Dendritic cell treated with granulocyte-macrophage colony-stimulating factor and Interleukin-4, amounts not matched to agents 40 ng/mL and 50 ng/mL, for 4 days (primary cell): ENCODE measurements around the gene COX6B1.
"Not testable (repeated sequence)": the region's sequence is repeated elsewhere in the genome, so short reads cannot be mapped to it uniquely, and the experiment has no call there.

Source experiments
- H3K27ac Mint-ChIP-seq: one replicate; pipeline ENCODE4 v1.8.0; 2022; ENCODE audit warnings: mild to moderate bottlenecking, mixed read lengths
- H3K27me3 Mint-ChIP-seq: one replicate; pipeline ENCODE4 v1.8.0; 2022; ENCODE audit warnings: mild to moderate bottlenecking, mixed read lengths
- H3K36me3 Mint-ChIP-seq: one replicate; pipeline ENCODE4 v1.8.0; 2022; ENCODE audit warnings: low read depth, mixed read lengths
- H3K4me1 Mint-ChIP-seq: one replicate; pipeline ENCODE4 v1.8.0; 2022; ENCODE audit warnings: low read depth, mixed read lengths
- H3K4me3 Mint-ChIP-seq: one replicate; pipeline ENCODE4 v1.8.0; 2022; ENCODE audit warnings: mild to moderate bottlenecking, moderate library complexity, mixed read lengths
- H3K9me3 Mint-ChIP-seq: one replicate; pipeline ENCODE4 v1.8.0; 2022; ENCODE audit warnings: mixed read lengths
- intact Hi-C: fragments of 100-400 bp; cut with micrococcal nuclease; formaldehyde crosslinking; loops from one replicate; pipeline ENCODE4 v1.15.0; 2022

The COX6B1 gene

GRCh38 chr19:35642312-35642711 is 5.8 kb upstream of the COX6B1 start:
- no peaks in the 10 kb centered on the region for H3K9me3 Mint-ChIP-seq
- H3K4me3 Mint-ChIP-seq, result peak overlapping the region; percentile 37
- peaks cover 42% of the 10 kb centered on the region for H3K4me1 Mint-ChIP-seq
- intact Hi-C loops, result loop anchor here (10.0 kb wide), 1 partner anchor 102 kb away; the partner anchor contains the start of genes IGFLR1, LIN37, PSENEN and U2AF1L4
- no peaks in the 10 kb centered on the region for H3K27me3 Mint-ChIP-seq
- H3K27ac Mint-ChIP-seq, result peak overlapping the region; percentile 76
- peaks cover 12% of the 10 kb centered on the region for H3K36me3 Mint-ChIP-seq

GRCh38 chr19:35642798-35643254 is 5.3 kb upstream of the COX6B1 start:
- no peaks in the 10 kb centered on the region for H3K27me3 Mint-ChIP-seq
- peak overlapping the region; percentile 82 for H3K4me3 Mint-ChIP-seq
- H3K27ac Mint-ChIP-seq, result peak overlapping the region; percentile 76
- intact Hi-C loops, result loop anchor here (1.0 to 10.0 kb wide), 2 partner anchors 15 to 102 kb away; partner anchors contain the start of genes IGFLR1, LIN37, PSENEN and U2AF1L4
- peaks cover 42% of the 10 kb centered on the region for H3K4me1 Mint-ChIP-seq
- peaks cover 7% of the 10 kb centered on the region for H3K36me3 Mint-ChIP-seq
- H3K9me3 Mint-ChIP-seq, result no peaks in the 10 kb centered on the region

GRCh38 chr19:35643255-35644205 is 4.6 kb upstream of the COX6B1 start:
- H3K27ac Mint-ChIP-seq, result peak overlapping the region; percentile 76
- peak overlapping the region; percentile 82 for H3K4me3 Mint-ChIP-seq
- H3K27me3 Mint-ChIP-seq, result no peaks in the 10 kb centered on the region
- H3K36me3 Mint-ChIP-seq, result peaks cover 7% of the 10 kb centered on the region
- no peaks in the 10 kb centered on the region for H3K9me3 Mint-ChIP-seq
- intact Hi-C loops, result loop anchor here (1.0 to 10.0 kb wide), 2 partner anchors 15 to 101 kb away; partner anchors contain the start of genes IGFLR1, LIN37, PSENEN and U2AF1L4
- peaks cover 42% of the 10 kb centered on the region for H3K4me1 Mint-ChIP-seq

- peak overlapping the region; percentile 76 for H3K27ac Mint-ChIP-seq
- no peaks in the 10 kb centered on the region for H3K27me3 Mint-ChIP-seq
- peaks cover 14% of the 10 kb centered on the region for H3K36me3 Mint-ChIP-seq
- H3K4me3 Mint-ChIP-seq, result peak overlapping the region; percentile 82
- no peaks in the 10 kb centered on the region for H3K9me3 Mint-ChIP-seq
- intact Hi-C loops, result loop anchor here (10.0 kb wide), 1 partner anchor 100 kb away; the partner anchor contains the start of genes IGFLR1, LIN37, PSENEN and U2AF1L4
- H3K4me1 Mint-ChIP-seq, result peaks cover 51% of the 10 kb centered on the region
Measured at GRCh38 chr19:35644206-35644986, 3.7 kb upstream of the COX6B1 start.

GRCh38 chr19:35644987-35645679 is 3.0 kb upstream of the COX6B1 start:
- Mint-ChIP-seq H3K4me3 (peak overlapping the region; percentile 82), H3K36me3 (peaks cover 14% of the 10 kb centered on the region), H3K27me3 (no peaks in the 10 kb centered on the region), H3K27ac (peak overlapping the region; percentile 76), H3K4me1 (peaks cover 55% of the 10 kb centered on the region), H3K9me3 (no peaks in the 10 kb centered on the region)
- intact Hi-C loops, result loop anchor here (10.0 kb wide), 1 partner anchor 100 kb away; the partner anchor contains the start of genes IGFLR1, LIN37, PSENEN and U2AF1L4

GRCh38 chr19:35645680-35646511 is 2.2 kb upstream of the COX6B1 start:
- peak overlapping the region; percentile 76 for H3K27ac Mint-ChIP-seq
- H3K4me1 Mint-ChIP-seq, result peaks cover 63% of the 10 kb centered on the region
- no peak overlapping the region for H3K4me3 Mint-ChIP-seq
- intact Hi-C loops, result loop anchor here (10.0 kb wide), 1 partner anchor 99 kb away; the partner anchor contains the start of genes IGFLR1, LIN37, PSENEN and U2AF1L4
- no peaks in the 10 kb centered on the region for H3K9me3 Mint-ChIP-seq
- H3K27me3 Mint-ChIP-seq, result no peaks in the 10 kb centered on the region
- peaks cover 16% of the 10 kb centered on the region for H3K36me3 Mint-ChIP-seq

- Mint-ChIP-seq H3K36me3 (peaks cover 63% of the 10 kb centered on the region), H3K4me1 (peaks cover 41% of the 10 kb centered on the region), H3K9me3 (no peaks in the 10 kb centered on the region), H3K27ac (peak overlapping the region; percentile 9), H3K4me3 (no peak overlapping the region), H3K27me3 (no peaks in the 10 kb centered on the region)
- intact Hi-C loops, result no loop called here
Measured at GRCh38 chr19:35650581-35650980, 2.5 kb downstream of the COX6B1 start.

- H3K27ac Mint-ChIP-seq, H3K9me3 Mint-ChIP-seq, H3K4me3 Mint-ChIP-seq, intact Hi-C loops, H3K27me3 Mint-ChIP-seq: not testable (repeated sequence)
- Mint-ChIP-seq H3K36me3 (peaks cover 90% of the 10 kb centered on the region), H3K4me1 (peaks cover 24% of the 10 kb centered on the region)
Measured at GRCh38 chr19:35654828-35655227, 6.7 kb downstream of the COX6B1 start.

GRCh38 chr19:35655600-35655999 is 7.5 kb downstream of the COX6B1 start:
- no peaks in the 10 kb centered on the region for H3K27me3 Mint-ChIP-seq
- intact Hi-C loops, result no loop called here

GRCh38 chr19:35656700-35657099 is 8.6 kb downstream of the COX6B1 start:
- no peak overlapping the region for H3K27ac Mint-ChIP-seq
- peaks cover 11% of the 10 kb centered on the region for H3K4me1 Mint-ChIP-seq
- no peaks in the 10 kb centered on the region for H3K27me3 Mint-ChIP-seq
- peaks cover 99% of the 10 kb centered on the region for H3K36me3 Mint-ChIP-seq
- no peaks in the 10 kb centered on the region for H3K9me3 Mint-ChIP-seq
- intact Hi-C loops, result no loop called here
- no peak overlapping the region for H3K4me3 Mint-ChIP-seq

More at GRCh38 chr19:35655600-35655999, 7.5 kb downstream of the COX6B1 start:
- Mint-ChIP-seq H3K4me1 (peaks cover 18% of the 10 kb centered on the region), H3K36me3 (peaks cover 98% of the 10 kb centered on the region), H3K4me3 (no peak overlapping the region), H3K9me3 (no peaks in the 10 kb centered on the region), H3K27ac (no peak overlapping the region)

- Mint-ChIP-seq H3K27me3 (no peaks in the 10 kb centered on the region), H3K4me3 (no peak overlapping the region), H3K9me3 (no peaks in the 10 kb centered on the region), H3K27ac (no peak overlapping the region), H3K4me1 (peaks cover 5% of the 10 kb centered on the region), H3K36me3 (peaks cover 99% of the 10 kb centered on the region)
- intact Hi-C loops, result no loop called here
Measured at GRCh38 chr19:35657904-35658700, 10.0 kb downstream of the COX6B1 start.

GRCh38 chr19:35661995-35662340 is 13.8 kb downstream of the COX6B1 start:
- intact Hi-C loops, result no loop called here
- H3K27ac Mint-ChIP-seq, result no peak overlapping the region
- H3K36me3 Mint-ChIP-seq, result peaks cover 93% of the 10 kb centered on the region
- H3K4me3 Mint-ChIP-seq, result no peak overlapping the region
- no peaks in the 10 kb centered on the region for H3K9me3 Mint-ChIP-seq
- H3K27me3 Mint-ChIP-seq, result no peaks in the 10 kb centered on the region
- H3K4me1 Mint-ChIP-seq, result no peaks in the 10 kb centered on the region
